Panc1 (cell line): ENCODE results near the gene IGF1R. TPM values are rescaled to one million over a fixed set of nuclear protein-coding genes. Genes with fewer than 3 reads are reported as not detected.

Experiments
- ATAC-seq: fragments of 200-7000 bp; cut with Tn5 transposase; 2 replicates; pipeline ENCODE4 v1.9.1; 2020; ENCODE audit warnings: mild to moderate bottlenecking, moderate library complexity
- BruUV-seq: library from RNA; stranded (reverse); fragments of 400-500 nt; replicated peaks from 2 replicates; lab custom pipeline; 2021; lab: Mats Ljungman, UMichigan
- CTCF ChIA-PET: fragments of 300-600 bp; sonication (Branson Sonifier 250); formaldehyde crosslinking; loops from one replicate; lab custom pipeline; 2022; ENCODE audit warnings: antibody characterized with exemption; lab: Charles Lee
- POLR2A ChIA-PET: fragments of 300-600 bp; sonication (Branson Sonifier 250); formaldehyde crosslinking; loops from one replicate; lab custom pipeline; 2022; ENCODE audit warnings: antibody characterized with exemption; lab: Charles Lee
- DNase-seq: peaks from one replicate; pipeline ENCODE4 v3.0.0-alpha.2; 2010; ENCODE audit warnings: low read depth, low spot score
- H3K27ac ChIP-seq: 2 replicates; pipeline ENCODE4 v1.5.1; 2011; ENCODE audit warnings: mild to moderate bottlenecking, low read length, inconsistent platforms
- H3K27me3 ChIP-seq: fragments of 200-500 bp; sonication (Bioruptor generic); 2 replicates; pipeline ENCODE4 v1.6.0; 2014; ENCODE audit warnings: low read length, inconsistent platforms; ENCODE audit not compliant: control insufficient read depth, insufficient read depth
- H3K36me3 ChIP-seq: fragments of 200-500 bp; sonication (Bioruptor generic); 2 replicates; pipeline ENCODE4 v1.5.1; 2014; ENCODE audit warnings: inconsistent platforms, mild to moderate bottlenecking, low read length, moderate library complexity; ENCODE audit not compliant: control insufficient read depth, insufficient read depth
- H3K4me1 ChIP-seq: 2 replicates; pipeline ENCODE4 v1.5.1; 2011; ENCODE audit warnings: inconsistent platforms, mild to moderate bottlenecking, low read length, moderate library complexity; ENCODE audit not compliant: control insufficient read depth, insufficient read depth
- H3K4me3 ChIP-seq, 2 experiments: 2 replicates each; pipeline ENCODE4 v1.5.1; 2011 to 2012; ENCODE audit warnings: low read depth in 2 of 2, low read length in 2 of 2, mild to moderate bottlenecking in 2 of 2, inconsistent platforms in 1 of 2, moderate library complexity in 1 of 2
- H3K9me3 ChIP-seq: fragments of 200-500 bp; sonication (Bioruptor generic); 2 replicates; pipeline ENCODE4 v1.5.1; 2014; ENCODE audit warnings: low read depth, mild to moderate bottlenecking, inconsistent platforms, low read length, moderate library complexity; ENCODE audit not compliant: control insufficient read depth, insufficient read depth
- CTCF ChIP-seq: fragments of 450-650 bp; IDR thresholded peaks from 2 replicates; pipeline ENCODE4 v1.5.1; 2017; ENCODE audit warnings: mild to moderate bottlenecking
- POLR2AphosphoS5 ChIP-seq: IDR thresholded peaks from 2 replicates; pipeline ENCODE4 v1.6.1; 2012; ENCODE audit warnings: mild to moderate bottlenecking, low read depth, low read length, moderate library complexity
- REST ChIP-seq, 2 experiments: IDR thresholded peaks; 2 replicates each; pipeline ENCODE4 v1.6.1; 2011 to 2012; ENCODE audit warnings: low read depth in 2 of 2, control low read depth in 1 of 2, low read length in 1 of 2, mild to moderate bottlenecking in 1 of 2, moderate library complexity in 1 of 2; ENCODE audit not compliant: insufficient read depth in 1 of 2
- SIN3A ChIP-seq: IDR thresholded peaks from 2 replicates; pipeline ENCODE4 v1.6.1; 2012; ENCODE audit warnings: low read depth, mild to moderate bottlenecking, low read length, moderate library complexity, borderline replicate concordance; ENCODE audit not compliant: insufficient read depth
- TCF7L2 ChIP-seq: IDR thresholded peaks from 2 replicates; pipeline ENCODE4 v1.6.1; 2011; ENCODE audit warnings: mild to moderate bottlenecking, low read depth, low read length, inconsistent platforms
- in situ Hi-C: cut with HindIII; loops from 2 replicates; pipeline ENCODE4 v1.10.0; 2016; ENCODE audit warnings: low sequenced_read_pairs, low pct_unique_long_range_greater_than_20kb
- intact Hi-C: fragments of 100-400 bp; cut with micrococcal nuclease; formaldehyde crosslinking; loops from one replicate; pipeline ENCODE4 v1.10.0; 2022; ENCODE audit not compliant: unreplicated experiment
- total RNA-seq: library from RNA; stranded (reverse); gene quantifications from one replicate; pipeline ENCODE4 v1.2.1, GENCODE V29; 2021; ENCODE audit not compliant: unreplicated experiment

Gene IGF1R
- total RNA-seq, 1 experiment from 2014 or later, result 77.1 TPM

- peaks cover 27% of the 10 kb centered on the region for H3K4me1 ChIP-seq
- ATAC-seq (no peak; the same call in 1 of the 2 replicates), DNase-seq (no peak)
- BruUV-seq, result no TSS peak
- POLR2A ChIA-PET, result no interaction called here
- no peaks in the 10 kb centered on the region for H3K27me3 ChIP-seq
- in situ Hi-C loops (no loop called here), intact Hi-C loops (no loop called here)
- no peak for TF ChIP-seq CTCF
- TF ChIP-seq SIN3A, result no peak
- no peak for TF ChIP-seq REST (IDR thresholded peaks at IDR 0.05; ENCODE audit: insufficient read depth in 1 of 2, low read depth in 2 of 2, low read length in 1 of 2)
- no peak for TF ChIP-seq TCF7L2
- TF ChIP-seq POLR2AphosphoS5, result no peak
- CTCF ChIA-PET, result no interaction called here
- H3K27ac ChIP-seq, result peak overlapping the region; percentile 75
- peaks cover 6% of the 10 kb centered on the region; the same call in 1 of the 2 replicates for H3K36me3 ChIP-seq
- no peaks in the 10 kb centered on the region for H3K9me3 ChIP-seq
- no peak overlapping the region for H3K4me3 ChIP-seq
These were observed 258.4 kb downstream of the IGF1R start for GRCh38 chr15:98906712-98907083.

DNA sequence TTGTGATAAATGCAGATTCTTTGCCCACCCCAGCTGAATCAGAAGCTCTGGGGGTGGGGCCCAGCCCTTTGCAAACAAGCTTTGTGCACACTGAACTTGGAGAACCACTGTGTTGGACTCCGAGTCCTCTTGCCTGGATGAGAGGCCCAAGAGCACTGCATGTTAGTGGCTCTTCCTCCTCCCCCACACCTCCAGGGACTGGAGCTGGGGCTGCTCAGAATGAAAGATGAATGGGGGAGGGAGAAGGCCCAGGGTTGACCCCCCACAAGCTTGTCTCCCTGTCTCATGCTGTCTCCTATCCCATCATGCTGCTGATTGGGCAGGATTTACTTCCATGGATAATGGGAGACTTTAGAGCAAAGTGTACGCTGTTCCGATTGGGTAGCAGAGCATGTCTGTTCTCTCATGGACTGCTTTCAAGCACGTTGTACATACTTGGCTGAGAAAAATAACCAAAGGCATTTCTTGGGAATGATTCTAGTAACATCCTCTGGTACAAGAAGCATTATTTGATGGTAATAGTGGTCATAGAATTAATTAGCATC lies 259.7 kb downstream of the IGF1R start:
- ChIA-PET CTCF (no interaction called here), POLR2A (no interaction called here)
- peaks cover 7% of the 10 kb centered on the region; the same call in 1 of the 2 replicates for H3K36me3 ChIP-seq

More for the DNA sequence above, 259.7 kb downstream of the IGF1R start:
- TF ChIP-seq TCF7L2 (no peak), POLR2AphosphoS5 (no peak), SIN3A (no peak)
- Histone ChIP-seq H3K4me1 (peaks cover 27% of the 10 kb centered on the region), H3K27me3 (no peaks in the 10 kb centered on the region), H3K27ac (peak overlapping the region; percentile 75), H3K4me3 (no peak overlapping the region), H3K9me3 (no peaks in the 10 kb centered on the region)
- DNase-seq (no peak), ATAC-seq (no peak)
- BruUV-seq, result no TSS peak
- in situ Hi-C loops (no loop called here), intact Hi-C loops (no loop called here)
